A549 (cell line): ENCODE measurements around the gene KIFC3. TPM values are rescaled to one million over a fixed set of nuclear protein-coding genes. Genes with fewer than 3 reads are reported as not detected.

ENCODE experiments used
- ATAC-seq, 2 experiments: fragments of 200-7000 bp in 1 of 2; fragments of >200 bp in 1 of 2; cut with Nextera tagmentation in 1 of 2; cut with Tn5 transposase in 1 of 2; 3 replicates each; pipeline versions ENCODE4 v1.8.0 to v1.9.1; 2018 to 2020; ENCODE audit warnings: mild to moderate bottlenecking in 1 of 2, moderate library complexity in 1 of 2
- CTCF ChIA-PET: fragments of 300-600 bp; sonication (Branson Sonifier 250); formaldehyde crosslinking; extraction: SDS; loops from one replicate; lab custom pipeline; 2021; ENCODE audit warnings: antibody characterized with exemption, inconsistent platforms; lab: Yijun Ruan, JAX
- POLR2A ChIA-PET: fragments of 350-600 bp; formaldehyde crosslinking; extraction: SDS; loops from one replicate; lab custom pipeline; 2021; ENCODE audit warnings: antibody characterized with exemption, inconsistent platforms; lab: Yijun Ruan, JAX
- DNase-seq, 2 experiments: peaks; one replicate each; pipeline versions ENCODE4 v3.0.0 to v3.0.0-alpha.2; 2011 to 2016; ENCODE audit warnings: low read depth in 1 of 2, low spot score in 1 of 2
- FAIRE-seq: peaks from 2 replicates; lab custom pipeline; 2011; peaks lifted over from hg19 to GRCh38; lab: Jason Lieb, UNC
- H3K27ac ChIP-seq, 2 experiments: fragments of >200 bp; sonication (Bioruptor Twin); formaldehyde crosslinking; 3 replicates each; pipeline ENCODE4 v1.5.1; 2016 to 2017
- H3K4me1 ChIP-seq: fragments of >200 bp; sonication (Bioruptor Twin); formaldehyde crosslinking; 3 replicates; pipeline ENCODE4 v1.6.1; 2016
- H3K4me2 ChIP-seq: fragments of >200 bp; sonication (Bioruptor Twin); formaldehyde crosslinking; 3 replicates; pipeline ENCODE4 v1.6.1; 2016
- H3K4me3 ChIP-seq: fragments of >200 bp; sonication (Bioruptor Twin); formaldehyde crosslinking; 3 replicates; pipeline ENCODE4 v1.5.1; 2016
- H3K9me3 ChIP-seq: fragments of >200 bp; sonication (Bioruptor Twin); formaldehyde crosslinking; 3 replicates; pipeline ENCODE4 v1.6.1; 2016
- BHLHE40 ChIP-seq: IDR thresholded peaks from 2 replicates; pipeline ENCODE4 v1.6.1; 2012; ENCODE audit warnings: low read depth, low read length, inconsistent platforms
- CBX8 ChIP-seq: fragments of 200-600 bp; sonication (generic); IDR thresholded peaks from 2 replicates; pipeline ENCODE4 v1.6.1; 2016
- CEBPB ChIP-seq, 2 experiments: fragments of >200 bp in 1 of 2; sonication (Bioruptor Twin) in 1 of 2; formaldehyde crosslinking in 1 of 2; IDR thresholded peaks; 2 replicates each; pipeline ENCODE4 v1.6.1; 2012 to 2016
- EHMT2 ChIP-seq: fragments of 200-600 bp; sonication (generic); IDR thresholded peaks from 2 replicates; pipeline ENCODE4 v1.6.1; 2016; ENCODE audit warnings: antibody characterized with exemption, low read depth, mild to moderate bottlenecking, moderate library complexity
- ESRRA ChIP-seq: fragments of 150-350 bp; IDR thresholded peaks from 2 replicates; pipeline ENCODE4 v1.6.1; 2014; ENCODE audit warnings: mild to moderate bottlenecking, low read length, borderline replicate concordance
- FOSB ChIP-seq: fragments of 250-450 bp; sonication (Bioruptor Pico); IDR thresholded peaks from 2 replicates; pipeline ENCODE4 v1.5.0; 2020; ENCODE audit warnings: mild to moderate bottlenecking, moderate library complexity
- GATA3 ChIP-seq: IDR thresholded peaks from 2 replicates; pipeline ENCODE4 v1.6.1; 2012; ENCODE audit warnings: borderline replicate concordance
- HOXB13 ChIP-seq: fragments of 250-450 bp; sonication (Bioruptor Pico); IDR thresholded peaks from 2 replicates; pipeline ENCODE4 v1.5.0; 2020; ENCODE audit warnings: low read depth, mild to moderate bottlenecking, moderate library complexity
- HOXB5 ChIP-seq: fragments of 250-450 bp; sonication (Bioruptor Pico); IDR thresholded peaks from 2 replicates; pipeline ENCODE4 v1.5.0; 2020; ENCODE audit warnings: mild to moderate bottlenecking, moderate library complexity
- JUNB ChIP-seq: fragments of >200 bp; sonication (Bioruptor Twin); formaldehyde crosslinking; IDR thresholded peaks from 2 replicates; pipeline ENCODE4 v1.6.1; 2016
- KDM1A ChIP-seq: fragments of 200-600 bp; sonication (generic); IDR thresholded peaks from 2 replicates; pipeline ENCODE4 v1.6.1; 2016; ENCODE audit warnings: low read depth, mild to moderate bottlenecking
- KDM5A ChIP-seq: fragments of 200-600 bp; sonication (generic); IDR thresholded peaks from 2 replicates; pipeline ENCODE4 v1.6.1; 2016; ENCODE audit warnings: antibody characterized with exemption, mild to moderate bottlenecking
- MAFK ChIP-seq: fragments of 450-650 bp; IDR thresholded peaks from 2 replicates; pipeline ENCODE4 v1.6.1; 2014; ENCODE audit not compliant: partially characterized antibody
- MAZ ChIP-seq: fragments of 150-350 bp; IDR thresholded peaks from 2 replicates; pipeline ENCODE4 v1.6.1; 2014; ENCODE audit warnings: antibody characterized with exemption, low read depth, low read length, borderline replicate concordance
- NFE2L2 ChIP-seq: fragments of 150-350 bp; conservative IDR thresholded peaks from 2 replicates; pipeline ENCODE4 v1.6.1; 2014; ENCODE audit warnings: low read length
- NPAS2 ChIP-seq: fragments of 250-450 bp; sonication (Bioruptor Pico); IDR thresholded peaks from 2 replicates; pipeline ENCODE4 v1.8.0; 2022; ENCODE audit warnings: mild to moderate bottlenecking, moderate library complexity, borderline replicate concordance
- NR3C1 ChIP-seq: fragments of >200 bp; sonication (Bioruptor Twin); formaldehyde crosslinking; IDR thresholded peaks from 3 replicates; pipeline ENCODE4 v1.6.1; 2017
- PBX3 ChIP-seq: IDR thresholded peaks from 2 replicates; pipeline ENCODE4 v1.6.1; 2012
- PHF8 ChIP-seq: fragments of 200-600 bp; sonication (generic); IDR thresholded peaks from 2 replicates; pipeline ENCODE4 v1.6.1; 2016; ENCODE audit warnings: low read depth, mild to moderate bottlenecking, antibody characterized with exemption, moderate library complexity, borderline replicate concordance
- RAD21 ChIP-seq, 2 experiments: fragments of >200 bp in 1 of 2; sonication (Bioruptor Twin) in 1 of 2; formaldehyde crosslinking in 1 of 2; IDR thresholded peaks in 1 of 2; conservative IDR thresholded peaks in 1 of 2; 2 replicates in 1 of 2; 3 replicates in 1 of 2; pipeline ENCODE4 v1.6.1; 2012 to 2018; ENCODE audit warnings: inconsistent platforms in 1 of 2
- RCOR1 ChIP-seq: fragments of 150-350 bp; IDR thresholded peaks from 2 replicates; pipeline ENCODE4 v1.6.1; 2014; ENCODE audit warnings: antibody characterized with exemption, low read length, low read depth
- REST ChIP-seq: fragments of 200-600 bp; sonication (generic); IDR thresholded peaks from 2 replicates; pipeline ENCODE4 v1.6.1; 2016; ENCODE audit warnings: antibody characterized with exemption, mild to moderate bottlenecking, moderate library complexity
- RFX5 ChIP-seq: fragments of 450-650 bp; IDR thresholded peaks from 2 replicates; pipeline ENCODE4 v1.7.1; 2014; ENCODE audit warnings: antibody characterized with exemption, mild to moderate bottlenecking, moderate library complexity
- RNF2 ChIP-seq: fragments of 200-600 bp; sonication (generic); IDR thresholded peaks from 2 replicates; pipeline ENCODE4 v1.6.1; 2016; ENCODE audit warnings: low read depth, mild to moderate bottlenecking, antibody characterized with exemption, moderate library complexity, borderline replicate concordance
- SREBF2 ChIP-seq: fragments of 450-650 bp; IDR thresholded peaks from 2 replicates; pipeline ENCODE4 v1.6.1; 2014; ENCODE audit warnings: mild to moderate bottlenecking, moderate library complexity
- TFCP2L1 ChIP-seq: fragments of 250-450 bp; sonication (Bioruptor Pico); IDR thresholded peaks from 2 replicates; pipeline ENCODE4 v1.5.0; 2021; ENCODE audit warnings: mild to moderate bottlenecking
- TP53 ChIP-seq: fragments of 250-450 bp; sonication (Bioruptor Pico); IDR thresholded peaks from 2 replicates; pipeline ENCODE4 v1.5.0; 2021; ENCODE audit warnings: mild to moderate bottlenecking, moderate library complexity
- ZC3H11A ChIP-seq: fragments of 450-650 bp; IDR thresholded peaks from 2 replicates; pipeline ENCODE4 v1.6.1; 2014; ENCODE audit warnings: antibody characterized with exemption, mild to moderate bottlenecking
- ZSCAN20 ChIP-seq: fragments of 250-450 bp; sonication (Bioruptor Pico); IDR thresholded peaks from 2 replicates; pipeline ENCODE4 v1.8.0; 2022; ENCODE audit warnings: mild to moderate bottlenecking, moderate library complexity
- WGBS: methylation state at CpG from one replicate; pipeline ENCODE4 v1.1.6; 2017; ENCODE audit errors: missing lambda C conversion rate; 5-methylcytosine and 5-hydroxymethylcytosine counted together
- polyA minus RNA-seq: library from RNA; depleted of rRNA, polyadenylated mRNA; stranded (reverse); fragments of >200 nt; gene quantifications from 2 replicates; pipeline ENCODE4 v1.2.3, GENCODE V29; 2011; rRNA and poly(A)+ RNA removed
- polyA plus RNA-seq, 4 experiments: library from polyadenylated mRNA; depleted of rRNA in 3 of 4; stranded (reverse); fragments of >200 nt; fragmentation: RNase III in 1 of 4; extraction: RNeasy Plus Mini Kit Qiagen cat#74134 plus additional on column Dnase treatment in 1 of 4; gene quantifications; 2 replicates in 3 of 4; 3 replicates in 1 of 4; pipeline ENCODE4 v1.2.3, GENCODE V29; 2011 to 2017
- TF ChIP-seq, protein P1 (sequence below): fragments of 250-450 bp; sonication (Bioruptor Pico); IDR thresholded peaks from 2 replicates; pipeline ENCODE4 v1.5.0; 2021; ENCODE audit warnings: mild to moderate bottlenecking, moderate library complexity, borderline replicate concordance
- TF ChIP-seq, protein P2 (sequence below): IDR thresholded peaks from 2 replicates; pipeline ENCODE4 v1.6.1; 2012
- TF ChIP-seq, protein P3 (sequence below): fragments of >200 bp; sonication (Bioruptor Twin); formaldehyde crosslinking; IDR thresholded peaks from 3 replicates; pipeline ENCODE4 v1.6.1; 2016

Gene KIFC3
- polyA plus RNA-seq (2011; rRNA removed) (127 and 128 TPM in 2 replicates), polyA plus RNA-seq (2017; fragmentation: RNase III; extraction: RNeasy Plus Mini Kit Qiagen cat#74134 plus additional on column Dnase treatment) (171 to 180 TPM (median 178 TPM) in 3 replicates), polyA minus RNA-seq (225 and 333 TPM in 2 replicates)
- polyA plus RNA-seq (2012; cell fraction: cytosol; rRNA removed): 236 and 291 TPM in 2 replicates
- polyA plus RNA-seq (2012; cell fraction: nucleus; rRNA removed): 781 and 955 TPM in 2 replicates

DNA sequence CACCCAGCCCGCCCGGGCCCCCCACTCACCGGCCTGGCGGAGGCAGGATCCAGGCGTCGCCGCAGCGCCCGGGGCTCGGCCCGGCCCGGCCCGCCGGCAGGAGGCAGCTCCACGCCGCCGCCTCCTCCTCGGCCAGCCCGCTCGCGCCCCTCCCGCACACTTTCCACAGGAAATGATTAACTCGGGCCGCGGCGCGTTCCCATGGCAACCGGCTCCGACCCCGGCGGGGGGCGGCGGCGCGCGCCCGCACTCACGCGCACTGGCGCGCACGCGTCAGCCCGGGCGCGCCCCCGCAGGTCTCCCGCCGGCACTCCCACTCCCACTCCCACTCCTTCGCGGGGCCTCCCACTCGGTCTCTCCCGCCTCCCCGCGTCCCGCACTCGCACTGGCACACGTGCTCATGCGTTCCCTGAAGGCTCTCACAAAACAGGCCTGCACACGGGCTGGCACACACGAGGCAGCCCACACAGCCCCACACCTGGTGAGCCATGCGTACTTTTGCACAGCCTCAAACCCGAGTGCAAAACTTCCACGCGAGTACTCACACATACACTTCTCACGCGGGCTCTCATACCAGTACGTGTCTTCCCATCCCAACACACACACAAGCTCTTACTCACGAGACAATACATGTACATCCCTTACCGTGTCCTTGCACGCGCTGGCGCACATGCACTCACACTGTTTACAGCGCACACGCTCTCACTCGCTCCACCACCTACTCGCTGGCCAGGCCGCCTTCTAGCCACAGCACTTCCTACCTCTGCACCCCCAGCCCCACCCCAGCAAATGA is at the start of gene KIFC3:
KIFC3 (minus strand) TSS at position 151 of the 793 bp plus-strand sequence. CDS start 4,248 bp downstream, outside the sequence.
- WGBS: 5% methylated on average over 43 of the region's 78 CpGs
- peak within 1 kb of the TSS; percentile 91 to 100 for H3K27ac ChIP-seq
- ChIA-PET CTCF (interaction anchor here (0.9 to 15.8 kb wide), 17 partner anchors 9 to 154 kb away, joined by 3 to 164 read pairs (median 4); no protein-coding TSS in a partner anchor), POLR2A (interaction anchor here (0.7 to 2.7 kb wide), 4 partner anchors 10 to 61 kb away, joined by 3 to 9 read pairs (median 6); no protein-coding TSS in a partner anchor)
- peak within 1 kb of the TSS; percentile 100 for H3K4me2 ChIP-seq
- FAIRE-seq: no peak
- no peaks in the 10 kb centered on the region for H3K9me3 ChIP-seq
- peaks cover 57% of the 10 kb centered on the region for H3K4me1 ChIP-seq
- peak in 1 of 2 experiments; percentile 86 for DNase-seq
- peak; percentile 2 to 49 for ATAC-seq
- peak within 1 kb of the TSS; percentile 53 for H3K4me3 ChIP-seq
- TF ChIP-seq RCOR1 (no peak), MAFK (no peak), JUNB (no peak), HOXB5 (peak; percentile 86), MAZ (no peak), ZC3H11A (no peak), GATA3 (peak; percentile 39), FOSB (CRISPR knock-in tag) (peak; percentile 70; the same call in 1 of the 2 replicates), ESRRA (no peak), NPAS2 (peak; percentile 60; the same call in 1 of the 2 replicates), ZSCAN20 (peak; percentile 3; the same call in 1 of the 2 replicates), KDM1A (no peak), RAD21 (conservative IDR thresholded peaks at IDR 0.05 in 1 of 2, IDR thresholded peaks at IDR 0.05 in 1 of 2) (no peak; a peak in 2 of 5 replicates), CBX8 (no peak), PHF8 (no peak), EHMT2 (no peak), TP53 (CRISPR knock-in tag) (peak; percentile 93), NFE2L2 (no peak), PBX3 (no peak), REST (no peak), CEBPB (IDR thresholded peaks at IDR 0.05) (no peak), HOXB13 (CRISPR knock-in tag) (peak; percentile 96), TFCP2L1 (peak; percentile 94), KDM5A (no peak), RNF2 (no peak), NR3C1 (no peak), BHLHE40 (no peak; the same call in 1 of the 2 replicates), SREBF2 (no peak), RFX5 (0 out of 2 replicates have a peak, but pooled peaks have one; percentile 47)
- TF ChIP-seq, protein P1, sequence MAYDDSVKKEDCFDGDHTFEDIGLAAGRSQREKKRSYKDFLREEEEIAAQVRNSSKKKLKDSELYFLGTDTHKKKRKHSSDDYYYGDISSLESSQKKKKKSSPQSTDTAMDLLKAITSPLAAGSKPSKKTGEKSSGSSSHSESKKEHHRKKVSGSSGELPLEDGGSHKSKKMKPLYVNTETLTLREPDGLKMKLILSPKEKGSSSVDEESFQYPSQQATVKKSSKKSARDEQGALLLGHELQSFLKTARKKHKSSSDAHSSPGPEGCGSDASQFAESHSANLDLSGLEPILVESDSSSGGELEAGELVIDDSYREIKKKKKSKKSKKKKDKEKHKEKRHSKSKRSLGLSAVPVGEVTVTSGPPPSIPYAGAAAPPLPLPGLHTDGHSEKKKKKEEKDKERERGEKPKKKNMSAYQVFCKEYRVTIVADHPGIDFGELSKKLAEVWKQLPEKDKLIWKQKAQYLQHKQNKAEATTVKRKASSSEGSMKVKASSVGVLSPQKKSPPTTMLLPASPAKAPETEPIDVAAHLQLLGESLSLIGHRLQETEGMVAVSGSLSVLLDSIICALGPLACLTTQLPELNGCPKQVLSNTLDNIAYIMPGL (CRISPR knock-in tag): peak; percentile 78
- TF ChIP-seq, protein P2, sequence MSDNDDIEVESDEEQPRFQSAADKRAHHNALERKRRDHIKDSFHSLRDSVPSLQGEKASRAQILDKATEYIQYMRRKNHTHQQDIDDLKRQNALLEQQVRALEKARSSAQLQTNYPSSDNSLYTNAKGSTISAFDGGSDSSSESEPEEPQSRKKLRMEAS: peak; percentile 97
- TF ChIP-seq, protein P3, sequence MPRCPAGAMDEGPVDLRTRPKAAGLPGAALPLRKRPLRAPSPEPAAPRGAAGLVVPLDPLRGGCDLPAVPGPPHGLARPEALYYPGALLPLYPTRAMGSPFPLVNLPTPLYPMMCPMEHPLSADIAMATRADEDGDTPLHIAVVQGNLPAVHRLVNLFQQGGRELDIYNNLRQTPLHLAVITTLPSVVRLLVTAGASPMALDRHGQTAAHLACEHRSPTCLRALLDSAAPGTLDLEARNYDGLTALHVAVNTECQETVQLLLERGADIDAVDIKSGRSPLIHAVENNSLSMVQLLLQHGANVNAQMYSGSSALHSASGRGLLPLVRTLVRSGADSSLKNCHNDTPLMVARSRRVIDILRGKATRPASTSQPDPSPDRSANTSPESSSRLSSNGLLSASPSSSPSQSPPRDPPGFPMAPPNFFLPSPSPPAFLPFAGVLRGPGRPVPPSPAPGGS: peak; percentile 68; the same call in 2 of the 3 replicates
